ENCODE results near the gene RCAN3.

RCAN3 gene

DNA sequence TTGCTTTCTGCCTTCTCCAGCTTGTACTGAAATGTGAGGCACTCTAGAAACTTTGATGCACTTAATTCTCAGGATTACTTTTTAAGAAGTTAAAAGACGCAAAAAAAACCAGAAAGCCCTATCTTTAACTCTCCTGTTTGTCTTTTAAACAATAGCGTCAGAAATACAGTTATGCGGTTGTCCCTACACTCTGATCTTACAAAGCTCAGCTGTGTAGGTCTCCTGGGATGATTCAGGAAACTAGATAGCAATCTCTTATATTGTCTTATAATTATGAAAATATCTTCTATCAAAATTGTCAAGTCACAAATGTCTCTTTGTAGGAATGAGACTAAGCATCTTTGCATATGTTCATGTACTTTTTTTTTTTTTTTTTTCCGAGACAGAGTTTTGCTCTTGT, 26.9 kb upstream of the RCAN3 start:
- H3K36me3 ChIP-seq (ENCODE audit: insufficient read depth, insufficient read length, low read length): no peaks in the 10 kb centered on the region
- TF ChIP-seq ZNF274 (IDR thresholded peaks at IDR 0.05; ENCODE audit: low read depth, low read length) (no peak), SUZ12 (IDR thresholded peaks at IDR 0.05; ENCODE audit: extremely low read depth, insufficient read depth, insufficient read length) (no peak), YY1 (IDR thresholded peaks at IDR 0.05; ENCODE audit: insufficient read depth, insufficient read length) (no peak)
- DNase-seq (ENCODE audit: low read depth, low spot score): no peak
- H3K4me1 ChIP-seq (ENCODE audit: insufficient read depth, insufficient read length): no peaks in the 10 kb centered on the region
- H3K9ac ChIP-seq (ENCODE audit: insufficient read length, low read depth): no peak overlapping the region
- H3K27me3 ChIP-seq (ENCODE audit: insufficient read depth, insufficient read length): no peaks in the 10 kb centered on the region
- no peak overlapping the region for H3K4me3 ChIP-seq (ENCODE audit: insufficient read length, low read depth)
- peaks cover 3% of the 10 kb centered on the region for H3K9me3 ChIP-seq (ENCODE audit: insufficient read depth, low read length)

GRCh38 chr1:24476571-24476970, 26.1 kb upstream of the RCAN3 start:
- DNase-seq (ENCODE audit: low read depth, low spot score): no peak
- Histone ChIP-seq H3K9ac (ENCODE audit: insufficient read length, low read depth) (no peak overlapping the region), H3K4me3 (ENCODE audit: insufficient read length, low read depth) (no peak overlapping the region), H3K4me1 (ENCODE audit: insufficient read depth, insufficient read length) (peaks cover 3% of the 10 kb centered on the region), H3K9me3 (ENCODE audit: insufficient read depth, low read length) (no peaks in the 10 kb centered on the region), H3K36me3 (ENCODE audit: insufficient read depth, insufficient read length, low read length) (no peaks in the 10 kb centered on the region), H3K27me3 (ENCODE audit: insufficient read depth, insufficient read length) (no peaks in the 10 kb centered on the region)
- no peak for TF ChIP-seq SUZ12 (IDR thresholded peaks at IDR 0.05; ENCODE audit: extremely low read depth, insufficient read depth, insufficient read length)
- TF ChIP-seq ZNF274 (IDR thresholded peaks at IDR 0.05; ENCODE audit: low read depth, low read length): no peak
- no peak for TF ChIP-seq YY1 (IDR thresholded peaks at IDR 0.05; ENCODE audit: insufficient read depth, insufficient read length)

GRCh38 chr1:24477309-24477708, 25.3 kb upstream of the RCAN3 start:
- TF ChIP-seq SUZ12 (IDR thresholded peaks at IDR 0.05; ENCODE audit: extremely low read depth, insufficient read depth, insufficient read length) (no peak), YY1 (IDR thresholded peaks at IDR 0.05; ENCODE audit: insufficient read depth, insufficient read length) (no peak), ZNF274 (IDR thresholded peaks at IDR 0.05; ENCODE audit: low read depth, low read length) (no peak)
- no peaks in the 10 kb centered on the region for H3K36me3 ChIP-seq (ENCODE audit: insufficient read depth, insufficient read length, low read length)

DNA sequence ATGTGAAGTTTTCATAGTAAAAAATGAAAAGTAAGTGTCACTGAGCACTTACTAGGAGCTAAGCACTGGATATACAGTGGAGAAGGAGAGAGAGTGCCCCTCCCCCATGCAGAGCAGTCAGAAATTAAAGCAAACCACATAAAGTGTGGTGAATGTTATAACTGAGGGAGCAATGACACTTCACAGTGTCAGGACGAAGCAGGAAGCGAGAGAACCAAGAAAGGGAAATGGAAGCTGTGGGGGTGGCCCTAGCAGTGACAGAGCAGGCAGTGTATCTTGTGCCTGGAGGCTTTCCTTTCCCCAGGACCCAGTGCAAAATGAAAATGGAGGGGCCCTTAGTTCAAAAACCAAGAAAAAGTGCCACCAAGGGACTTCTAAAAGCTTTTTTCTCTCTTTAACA, 21.5 kb upstream of the RCAN3 start:
- Histone ChIP-seq H3K9me3 (ENCODE audit: insufficient read depth, low read length) (no peaks in the 10 kb centered on the region), H3K36me3 (ENCODE audit: insufficient read depth, insufficient read length, low read length) (no peaks in the 10 kb centered on the region), H3K27me3 (ENCODE audit: insufficient read depth, insufficient read length) (no peaks in the 10 kb centered on the region), H3K4me1 (ENCODE audit: insufficient read depth, insufficient read length) (peaks cover 3% of the 10 kb centered on the region), H3K4me3 (ENCODE audit: insufficient read length, low read depth) (no peak overlapping the region), H3K9ac (ENCODE audit: insufficient read length, low read depth) (no peak overlapping the region)
- no peak for TF ChIP-seq ZNF274 (IDR thresholded peaks at IDR 0.05; ENCODE audit: low read depth, low read length)
- no peak for TF ChIP-seq YY1 (IDR thresholded peaks at IDR 0.05; ENCODE audit: insufficient read depth, insufficient read length)
- TF ChIP-seq SUZ12 (IDR thresholded peaks at IDR 0.05; ENCODE audit: extremely low read depth, insufficient read depth, insufficient read length): no peak
- DNase-seq (ENCODE audit: low read depth, low spot score): no peak

More at GRCh38 chr1:24477309-24477708, 25.3 kb upstream of the RCAN3 start:
- Histone ChIP-seq H3K27me3 (ENCODE audit: insufficient read depth, insufficient read length) (no peaks in the 10 kb centered on the region), H3K4me3 (ENCODE audit: insufficient read length, low read depth) (no peak overlapping the region), H3K9me3 (ENCODE audit: insufficient read depth, low read length) (no peaks in the 10 kb centered on the region), H3K4me1 (ENCODE audit: insufficient read depth, insufficient read length) (peaks cover 3% of the 10 kb centered on the region), H3K9ac (ENCODE audit: insufficient read length, low read depth) (no peak overlapping the region)
- no peak for DNase-seq (ENCODE audit: low read depth, low spot score)

- no peak for DNase-seq (ENCODE audit: low read depth, low spot score)
- H3K4me3 ChIP-seq (ENCODE audit: insufficient read length, low read depth): no peak overlapping the region
- TF ChIP-seq ZNF274 (IDR thresholded peaks at IDR 0.05; ENCODE audit: low read depth, low read length): no peak
- no peak for TF ChIP-seq YY1 (IDR thresholded peaks at IDR 0.05; ENCODE audit: insufficient read depth, insufficient read length)
- TF ChIP-seq SUZ12 (IDR thresholded peaks at IDR 0.05; ENCODE audit: extremely low read depth, insufficient read depth, insufficient read length): no peak
- H3K27me3 ChIP-seq (ENCODE audit: insufficient read depth, insufficient read length): no peaks in the 10 kb centered on the region
- H3K9me3 ChIP-seq (ENCODE audit: insufficient read depth, low read length): no peaks in the 10 kb centered on the region
- peaks cover 3% of the 10 kb centered on the region for H3K4me1 ChIP-seq (ENCODE audit: insufficient read depth, insufficient read length)
- no peak overlapping the region for H3K9ac ChIP-seq (ENCODE audit: insufficient read length, low read depth)
- no peaks in the 10 kb centered on the region for H3K36me3 ChIP-seq (ENCODE audit: insufficient read depth, insufficient read length, low read length)
Observed at GRCh38 chr1:24481843-24482610, 20.6 kb upstream of the RCAN3 start.

- Histone ChIP-seq H3K4me1 (ENCODE audit: insufficient read depth, insufficient read length) (peaks cover 3% of the 10 kb centered on the region), H3K4me3 (ENCODE audit: insufficient read length, low read depth) (no peak overlapping the region), H3K27me3 (ENCODE audit: insufficient read depth, insufficient read length) (no peaks in the 10 kb centered on the region), H3K36me3 (ENCODE audit: insufficient read depth, insufficient read length, low read length) (no peaks in the 10 kb centered on the region), H3K9me3 (ENCODE audit: insufficient read depth, low read length) (peaks cover 3% of the 10 kb centered on the region; the same call in 1 of the 2 replicates), H3K9ac (ENCODE audit: insufficient read length, low read depth) (no peak overlapping the region)
- no peak for DNase-seq (ENCODE audit: low read depth, low spot score)
- TF ChIP-seq ZNF274 (IDR thresholded peaks at IDR 0.05; ENCODE audit: low read depth, low read length) (no peak), YY1 (IDR thresholded peaks at IDR 0.05; ENCODE audit: insufficient read depth, insufficient read length) (no peak)
Observed at GRCh38 chr1:24483441-24483840, 19.2 kb upstream of the RCAN3 start.

- Histone ChIP-seq H3K27me3 (ENCODE audit: insufficient read depth, insufficient read length) (no peaks in the 10 kb centered on the region), H3K36me3 (ENCODE audit: insufficient read depth, insufficient read length, low read length) (no peaks in the 10 kb centered on the region), H3K9ac (ENCODE audit: insufficient read length, low read depth) (no peak overlapping the region), H3K4me1 (ENCODE audit: insufficient read depth, insufficient read length) (peaks cover 3% of the 10 kb centered on the region), H3K4me3 (ENCODE audit: insufficient read length, low read depth) (no peak overlapping the region), H3K9me3 (ENCODE audit: insufficient read depth, low read length) (peaks cover 11% of the 10 kb centered on the region)
- no peak for DNase-seq (ENCODE audit: low read depth, low spot score)
- TF ChIP-seq ZNF274 (IDR thresholded peaks at IDR 0.05; ENCODE audit: low read depth, low read length) (no peak), SUZ12 (IDR thresholded peaks at IDR 0.05; ENCODE audit: extremely low read depth, insufficient read depth, insufficient read length) (no peak), YY1 (IDR thresholded peaks at IDR 0.05; ENCODE audit: insufficient read depth, insufficient read length) (no peak)
Observed at GRCh38 chr1:24484199-24484598, 18.4 kb upstream of the RCAN3 start.

Measured in NT2/D1 (cell line).